ENCODE data around the gene INPP5D.
A peak's percentile ranks its signal among the peaks of the same experiment; 100 is the strongest.
"Not testable (repeated sequence)": the region's sequence is repeated elsewhere in the genome, so short reads cannot be mapped to it uniquely, and the experiment has no call there.

INPP5D gene

DNA sequence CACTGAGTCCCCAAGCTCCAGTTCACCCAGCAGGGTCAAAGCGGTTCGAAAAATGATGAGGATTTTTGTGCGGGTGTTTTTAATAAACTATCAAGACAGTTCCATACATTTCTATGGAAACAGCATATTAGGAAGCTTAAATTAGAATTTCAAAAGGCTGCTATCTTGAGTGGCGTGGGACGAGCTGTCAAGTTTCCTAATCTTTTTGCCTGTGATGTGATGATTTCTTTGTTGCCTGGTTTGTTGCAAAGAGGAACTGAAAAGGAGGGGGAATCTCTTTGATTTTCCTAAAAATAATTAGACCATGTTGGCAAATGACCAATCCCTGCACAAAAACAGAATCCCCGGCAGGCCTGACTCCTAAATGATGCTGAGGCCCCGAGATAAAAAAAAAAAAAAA is 125.2 kb downstream of the INPP5D start:
- H3K27ac ChIP-seq (ENCODE audit: poor library complexity, severe bottlenecking) = no peak overlapping the region
- no peaks in the 10 kb centered on the region for H3K4me1 ChIP-seq (ENCODE audit: insufficient read depth, poor library complexity, severe bottlenecking)
- no peak for DNase-seq (ENCODE audit: low spot score)
- no peak for ATAC-seq (ENCODE audit: low read depth)
- no peak overlapping the region for H3K4me3 ChIP-seq (ENCODE audit: severe bottlenecking)
- peaks cover 3% of the 10 kb centered on the region for H3K36me3 ChIP-seq (ENCODE audit: low read depth)
- no peaks in the 10 kb centered on the region for H3K9me3 ChIP-seq (ENCODE audit: severe bottlenecking)
- no peaks in the 10 kb centered on the region for H3K27me3 ChIP-seq (ENCODE audit: insufficient read depth, poor library complexity, severe bottlenecking)
- TF ChIP-seq CTCF (IDR thresholded peaks at IDR 0.05; ENCODE audit: poor library complexity, severe bottlenecking) = no peak

DNA sequence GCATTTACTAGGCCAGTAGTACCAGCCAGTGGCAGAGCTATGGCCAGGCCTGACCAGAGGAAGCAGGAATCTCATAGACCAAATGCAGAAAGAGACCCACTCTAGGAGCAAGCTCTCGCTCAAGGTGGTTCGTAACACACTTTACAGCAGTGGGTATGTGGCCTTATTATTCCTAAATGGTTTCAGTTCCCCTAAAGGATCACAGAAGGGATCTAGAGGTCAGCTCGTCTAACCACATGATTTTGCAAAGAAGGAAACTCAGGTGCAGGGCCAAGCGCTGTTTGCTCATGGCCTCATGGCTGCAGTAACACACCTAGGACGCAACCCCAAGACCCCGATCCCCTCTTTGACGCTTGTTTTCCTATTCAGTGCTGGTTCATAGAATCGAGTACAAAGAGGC is 125.8 kb downstream of the INPP5D start:
- H3K36me3 ChIP-seq (ENCODE audit: low read depth) = peaks cover 3% of the 10 kb centered on the region
- H3K9me3 ChIP-seq (ENCODE audit: severe bottlenecking) = no peaks in the 10 kb centered on the region
- no peaks in the 10 kb centered on the region for H3K4me1 ChIP-seq (ENCODE audit: insufficient read depth, poor library complexity, severe bottlenecking)
- H3K27ac ChIP-seq (ENCODE audit: poor library complexity, severe bottlenecking) = no peak overlapping the region
- ATAC-seq (ENCODE audit: low read depth) = no peak
- H3K27me3 ChIP-seq (ENCODE audit: insufficient read depth, poor library complexity, severe bottlenecking) = no peaks in the 10 kb centered on the region
- no peak for TF ChIP-seq CTCF (IDR thresholded peaks at IDR 0.05; ENCODE audit: poor library complexity, severe bottlenecking)
- DNase-seq (ENCODE audit: low spot score) = no peak
- no peak overlapping the region for H3K4me3 ChIP-seq (ENCODE audit: severe bottlenecking)

- no peaks in the 10 kb centered on the region for H3K9me3 ChIP-seq (ENCODE audit: severe bottlenecking)
- no peak for TF ChIP-seq CTCF (IDR thresholded peaks at IDR 0.05; ENCODE audit: poor library complexity, severe bottlenecking)
- H3K4me1 ChIP-seq (ENCODE audit: insufficient read depth, poor library complexity, severe bottlenecking) = no peaks in the 10 kb centered on the region
- no peak overlapping the region for H3K4me3 ChIP-seq (ENCODE audit: severe bottlenecking)
- no peak overlapping the region for H3K27ac ChIP-seq (ENCODE audit: poor library complexity, severe bottlenecking)
- DNase-seq (ENCODE audit: low spot score) (no peak), ATAC-seq (ENCODE audit: low read depth) (0 out of 3 replicates have a peak, but pooled peaks have one; percentile 26)
- peaks cover 3% of the 10 kb centered on the region for H3K36me3 ChIP-seq (ENCODE audit: low read depth)
- H3K27me3 ChIP-seq (ENCODE audit: insufficient read depth, poor library complexity, severe bottlenecking) = no peaks in the 10 kb centered on the region
Observed at GRCh38 chr2:233186851-233187250, 126.7 kb downstream of the INPP5D start.

DNA sequence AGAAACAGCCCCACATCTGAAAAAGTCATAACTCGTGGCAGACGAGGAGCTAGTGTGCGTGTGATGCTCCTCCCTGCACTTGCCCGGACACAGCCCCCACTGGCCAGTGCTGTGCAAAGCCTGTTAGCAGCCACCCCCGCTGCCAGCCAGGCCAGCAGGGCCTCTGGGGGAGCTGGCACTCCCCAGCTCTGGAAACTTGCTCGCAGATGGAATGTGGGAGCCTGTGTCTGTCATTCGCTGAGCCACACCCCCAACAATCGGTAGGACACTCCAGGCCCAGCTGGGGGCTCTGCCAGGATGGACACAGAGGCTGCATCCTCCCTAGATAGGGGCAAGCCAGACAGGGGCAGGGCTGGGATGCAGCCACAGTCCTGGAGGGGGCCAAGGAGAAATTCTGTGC is 128.9 kb downstream of the INPP5D start:
- Histone ChIP-seq H3K9me3 (ENCODE audit: severe bottlenecking) (no peaks in the 10 kb centered on the region), H3K27me3 (ENCODE audit: insufficient read depth, poor library complexity, severe bottlenecking) (no peaks in the 10 kb centered on the region), H3K4me3 (ENCODE audit: severe bottlenecking) (no peak overlapping the region), H3K36me3 (ENCODE audit: low read depth) (no peaks in the 10 kb centered on the region; the same call in 1 of the 2 replicates), H3K27ac (ENCODE audit: poor library complexity, severe bottlenecking) (no peak overlapping the region), H3K4me1 (ENCODE audit: insufficient read depth, poor library complexity, severe bottlenecking) (no peaks in the 10 kb centered on the region)
- TF ChIP-seq CTCF (IDR thresholded peaks at IDR 0.05; ENCODE audit: poor library complexity, severe bottlenecking) = no peak
- ATAC-seq (ENCODE audit: low read depth) (no peak), DNase-seq (ENCODE audit: low spot score) (no peak)

DNA sequence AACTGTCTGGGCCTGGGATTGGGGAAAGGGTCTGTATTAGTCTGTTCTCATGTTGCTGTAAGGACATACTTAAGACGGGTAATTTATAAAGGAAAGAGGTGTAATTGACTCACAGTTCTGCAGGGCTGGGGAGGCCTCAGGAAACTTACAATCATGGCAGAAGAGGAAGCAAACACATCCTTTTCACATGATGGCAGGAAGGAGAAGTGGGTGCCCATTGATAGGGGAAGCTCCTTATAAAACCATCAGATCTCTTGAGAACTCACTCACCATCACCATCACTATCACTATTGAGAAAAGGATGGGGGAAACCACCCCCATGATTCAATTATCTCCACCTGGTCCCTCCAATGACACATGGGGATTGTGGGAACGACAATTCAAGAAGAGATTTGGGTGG is 130.9 kb downstream of the INPP5D start:
- not testable (repeated sequence) for DNase-seq (ENCODE audit: low spot score); H3K4me1 ChIP-seq (ENCODE audit: insufficient read depth, poor library complexity, severe bottlenecking); H3K4me3 ChIP-seq (ENCODE audit: severe bottlenecking); H3K27ac ChIP-seq (ENCODE audit: poor library complexity, severe bottlenecking); H3K36me3 ChIP-seq (ENCODE audit: low read depth); ATAC-seq (ENCODE audit: low read depth); H3K27me3 ChIP-seq (ENCODE audit: insufficient read depth, poor library complexity, severe bottlenecking); H3K9me3 ChIP-seq (ENCODE audit: severe bottlenecking)
